Measurements from ENCODE around the gene ACOT13. TPM values are rescaled to one million over a fixed set of nuclear protein-coding genes. Genes with fewer than 3 reads are reported as not detected.
"Not testable (repeated sequence)": the region's sequence is repeated elsewhere in the genome, so short reads cannot be mapped to it uniquely, and the experiment has no call there.

Gene ACOT13
- total RNA-seq, 1 donor from 2014 or later = 42.3 TPM

GRCh38 chr6:24662236-24662635 lies 4.6 kb upstream of the ACOT13 start:
- Mint-ChIP-seq H3K9me3 (ENCODE audit: low read depth) (no peaks in the 10 kb centered on the region), H3K4me3 (ENCODE audit: low read depth) (peak overlapping the region; percentile 44), H3K36me3 (ENCODE audit: insufficient read depth) (peaks cover 25% of the 10 kb centered on the region), H3K4me1 (ENCODE audit: low read depth) (peaks cover 52% of the 10 kb centered on the region), H3K27me3 (no peaks in the 10 kb centered on the region), H3K27ac (peak overlapping the region; percentile 96)
- no peak for TF ChIP-seq CTCF (IDR thresholded peaks at IDR 0.05; ENCODE audit: unreplicated experiment)
- no peak for DNase-seq (ENCODE audit: low spot score, unreplicated experiment)

DNA sequence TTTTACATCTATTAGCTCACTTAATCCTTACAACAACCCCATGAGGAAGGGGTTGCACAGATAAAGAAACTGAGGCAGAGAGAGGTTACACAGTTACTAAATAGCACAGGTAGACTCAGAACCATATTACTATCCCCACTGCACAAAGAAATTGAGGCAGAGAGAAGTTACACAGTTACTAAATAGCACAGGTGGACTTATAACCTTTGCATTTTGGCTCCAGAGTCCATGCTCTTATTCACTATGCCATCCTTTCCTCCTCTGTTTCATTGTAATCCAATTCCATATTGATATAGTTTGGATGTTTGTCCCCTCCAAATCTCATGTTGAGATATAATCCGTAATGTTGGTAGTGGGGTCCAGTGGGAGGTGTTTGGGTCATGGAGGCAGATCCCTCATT lies 3.7 kb upstream of the ACOT13 start:
- Mint-ChIP-seq H3K27me3 (no peaks in the 10 kb centered on the region), H3K9me3 (ENCODE audit: low read depth) (peaks cover 3% of the 10 kb centered on the region), H3K36me3 (ENCODE audit: insufficient read depth) (peaks cover 20% of the 10 kb centered on the region), H3K27ac (no peak overlapping the region), H3K4me1 (ENCODE audit: low read depth) (peaks cover 54% of the 10 kb centered on the region), H3K4me3 (ENCODE audit: low read depth) (no peak overlapping the region)
- no peak for TF ChIP-seq CTCF (IDR thresholded peaks at IDR 0.05; ENCODE audit: unreplicated experiment)
- no peak for DNase-seq (ENCODE audit: low spot score, unreplicated experiment)

GRCh38 chr6:24664046-24664987 lies 2.6 kb upstream of the ACOT13 start:
- Mint-ChIP-seq H3K27me3 (no peaks in the 10 kb centered on the region), H3K4me3 (ENCODE audit: low read depth) (peak overlapping the region; percentile 88), H3K36me3 (ENCODE audit: insufficient read depth) (peaks cover 26% of the 10 kb centered on the region), H3K4me1 (ENCODE audit: low read depth) (peaks cover 52% of the 10 kb centered on the region), H3K27ac (peak overlapping the region; percentile 100), H3K9me3 (ENCODE audit: low read depth) (peaks cover 8% of the 10 kb centered on the region)
- no peak for DNase-seq (ENCODE audit: low spot score, unreplicated experiment)
- TF ChIP-seq CTCF (IDR thresholded peaks at IDR 0.05; ENCODE audit: unreplicated experiment) = no peak

GRCh38 chr6:24666097-24666640 lies 708 bp upstream of the ACOT13 start:
- no peak for TF ChIP-seq CTCF (IDR thresholded peaks at IDR 0.05; ENCODE audit: unreplicated experiment)
- DNase-seq (ENCODE audit: low spot score, unreplicated experiment) = peak; percentile 22
- Mint-ChIP-seq H3K36me3 (ENCODE audit: insufficient read depth) (peaks cover 35% of the 10 kb centered on the region), H3K27me3 (no peaks in the 10 kb centered on the region), H3K27ac (peak overlapping the region; percentile 100), H3K4me3 (ENCODE audit: low read depth) (peak overlapping the region; percentile 88), H3K9me3 (ENCODE audit: low read depth) (peaks cover 20% of the 10 kb centered on the region), H3K4me1 (ENCODE audit: low read depth) (peaks cover 47% of the 10 kb centered on the region)

GRCh38 chr6:24667378-24667803 lies 514 bp downstream of the ACOT13 start:
- DNase-seq (ENCODE audit: low spot score, unreplicated experiment) = no peak
- TF ChIP-seq CTCF (IDR thresholded peaks at IDR 0.05; ENCODE audit: unreplicated experiment) = no peak
- Mint-ChIP-seq H3K27me3 (no peaks in the 10 kb centered on the region), H3K4me1 (ENCODE audit: low read depth) (peaks cover 35% of the 10 kb centered on the region), H3K4me3 (ENCODE audit: low read depth) (peak overlapping the region; percentile 88), H3K9me3 (ENCODE audit: low read depth) (peaks cover 20% of the 10 kb centered on the region), H3K27ac (peak overlapping the region; percentile 100), H3K36me3 (ENCODE audit: insufficient read depth) (peaks cover 36% of the 10 kb centered on the region)

GRCh38 chr6:24668066-24668996 lies 1.5 kb downstream of the ACOT13 start:
- H3K27ac Mint-ChIP-seq = peak overlapping the region; percentile 100
- peak overlapping the region; percentile 88 for H3K4me3 Mint-ChIP-seq (ENCODE audit: low read depth)
- peaks cover 25% of the 10 kb centered on the region for H3K9me3 Mint-ChIP-seq (ENCODE audit: low read depth)
- peaks cover 27% of the 10 kb centered on the region for H3K4me1 Mint-ChIP-seq (ENCODE audit: low read depth)
- DNase-seq (ENCODE audit: low spot score, unreplicated experiment); H3K27me3 Mint-ChIP-seq: not testable (repeated sequence)
- H3K36me3 Mint-ChIP-seq (ENCODE audit: insufficient read depth) = peaks cover 37% of the 10 kb centered on the region
